GM23338 (cell line): Measurements from ENCODE around the gene PITHD1. TPM values are rescaled to one million over a fixed set of nuclear protein-coding genes. Genes with fewer than 3 reads are reported as not detected.

Experiments used
- ATAC-seq: fragments of 200-7000 bp; cut with Tn5 transposase; 3 replicates; pipeline ENCODE4 v1.9.1; 2020
- DNase-seq: peaks from one replicate; pipeline ENCODE4 v3.0.0-alpha.2; 2015; ENCODE audit warnings: low spot score
- H2AFZ ChIP-seq: fragments of 200-600 bp; sonication (generic); 2 replicates; pipeline ENCODE4 v1.8.0; 2016; ENCODE audit warnings: antibody characterized with exemption, mild to moderate bottlenecking, moderate library complexity
- H3F3A ChIP-seq: fragments of 200-600 bp; sonication (generic); replicated peaks from 2 replicates; pipeline ENCODE4 v1.8.0; 2017; ENCODE audit warnings: antibody characterized with exemption, mixed run types, low read depth
- H3K27ac ChIP-seq: fragments of 200-600 bp; sonication (generic); 2 replicates; pipeline ENCODE4 v1.6.1; 2016; ENCODE audit warnings: low read depth
- H3K27me3 ChIP-seq: fragments of 200-600 bp; sonication (generic); 2 replicates; pipeline ENCODE4 v1.8.0; 2016; ENCODE audit warnings: mild to moderate bottlenecking, mixed run types, moderate library complexity; ENCODE audit not compliant: insufficient read depth
- H3K36me3 ChIP-seq: fragments of 200-600 bp; sonication (generic); 2 replicates; pipeline ENCODE4 v1.8.0; 2016; ENCODE audit warnings: mild to moderate bottlenecking; ENCODE audit not compliant: insufficient read depth
- H3K4me1 ChIP-seq: fragments of 200-600 bp; sonication (generic); 2 replicates; pipeline ENCODE4 v1.8.0; 2016; ENCODE audit warnings: mild to moderate bottlenecking, moderate library complexity; ENCODE audit not compliant: insufficient read depth
- H3K4me2 ChIP-seq: fragments of 200-600 bp; sonication (generic); 2 replicates; pipeline ENCODE4 v1.7.1; 2017; ENCODE audit warnings: mixed run types
- H3K4me3 ChIP-seq: fragments of 200-600 bp; sonication (generic); 2 replicates; pipeline ENCODE4 v1.6.1; 2016; ENCODE audit warnings: mixed run types
- H3K79me2 ChIP-seq: fragments of 200-600 bp; sonication (generic); replicated peaks from 2 replicates; pipeline ENCODE4 v1.8.0; 2017; ENCODE audit warnings: mild to moderate bottlenecking; ENCODE audit not compliant: insufficient read depth
- H3K9me2 ChIP-seq: fragments of 200-600 bp; sonication (generic); 2 replicates; pipeline ENCODE4 v1.8.0; 2017; ENCODE audit not compliant: insufficient read depth
- H4K20me1 ChIP-seq: fragments of 200-600 bp; sonication (generic); replicated peaks from 2 replicates; pipeline ENCODE4 v1.8.0; 2017; ENCODE audit warnings: mild to moderate bottlenecking; ENCODE audit not compliant: insufficient read depth
- H3K27ac Mint-ChIP-seq: 2 replicates; pipeline ENCODE4 v1.8.0; 2020; ENCODE audit warnings: inconsistent platforms, mild to moderate bottlenecking, moderate library complexity, mixed read lengths
- H3K27me3 Mint-ChIP-seq: 3 replicates; pipeline ENCODE4 v1.8.0; 2022; ENCODE audit warnings: low read depth, mild to moderate bottlenecking, moderate library complexity, mixed read lengths, inconsistent platforms; ENCODE audit not compliant: insufficient read depth, poor library complexity
- H3K36me3 Mint-ChIP-seq: 3 replicates; pipeline ENCODE4 v1.8.0; 2021; ENCODE audit warnings: low read depth, mild to moderate bottlenecking, inconsistent platforms, moderate library complexity, mixed read lengths
- H3K4me1 Mint-ChIP-seq: 3 replicates; pipeline ENCODE4 v1.8.0; 2020; ENCODE audit warnings: mild to moderate bottlenecking, inconsistent platforms, mixed read lengths
- H3K4me3 Mint-ChIP-seq: 3 replicates; pipeline ENCODE4 v1.8.0; 2021; ENCODE audit warnings: moderate library complexity, mild to moderate bottlenecking, inconsistent platforms, mixed read lengths
- H3K9me3 Mint-ChIP-seq: 3 replicates; pipeline ENCODE4 v1.8.0; 2020; ENCODE audit warnings: moderate library complexity, mild to moderate bottlenecking, inconsistent platforms, mixed read lengths
- CREB1 ChIP-seq: fragments of 250-450 bp; sonication (Bioruptor Pico); IDR thresholded peaks from 2 replicates; pipeline ENCODE4 v1.5.0; 2020; ENCODE audit warnings: low read depth, mild to moderate bottlenecking, moderate library complexity
- EZH2phosphoT487 ChIP-seq: fragments of 200-600 bp; sonication (generic); IDR thresholded peaks from one replicate; pipeline ENCODE4 v1.8.1; 2018; ENCODE audit warnings: antibody characterized with exemption; ENCODE audit not compliant: unreplicated experiment
- JUNB ChIP-seq: IDR thresholded peaks from one replicate; pipeline ENCODE4 v1.6.1; 2016; ENCODE audit warnings: antibody characterized with exemption; ENCODE audit not compliant: unreplicated experiment
- NANOG ChIP-seq: IDR thresholded peaks from 2 replicates; pipeline ENCODE4 v1.6.1; 2016; ENCODE audit warnings: antibody characterized with exemption, borderline replicate concordance
- POLR2AphosphoS5 ChIP-seq: IDR thresholded peaks from 2 replicates; pipeline ENCODE4 v1.6.1; 2016; ENCODE audit warnings: antibody characterized with exemption, low read depth
- REST ChIP-seq: IDR thresholded peaks from one replicate; pipeline ENCODE4 v1.6.1; 2018; ENCODE audit warnings: antibody characterized with exemption; ENCODE audit not compliant: unreplicated experiment
- STAT1 ChIP-seq: IDR thresholded peaks from one replicate; pipeline ENCODE4 v1.6.1; 2016; ENCODE audit warnings: antibody characterized with exemption; ENCODE audit not compliant: unreplicated experiment
- ZNF114 ChIP-seq: fragments of 250-450 bp; sonication (Bioruptor Pico); IDR thresholded peaks from 2 replicates; pipeline ENCODE4 v1.5.0; 2020; ENCODE audit warnings: mild to moderate bottlenecking, moderate library complexity
- polyA plus RNA-seq: library from polyadenylated mRNA; unstranded; fragments of >200 nt; fragmentation: Nextera tagmentation; extraction: Ambion mirVana; gene quantifications from 2 replicates; pipeline ENCODE4 v1.2.1, GENCODE V29; 2016
- total RNA-seq: library from RNA; depleted of rRNA; stranded (reverse); fragments of >200 nt; shearing (Covaris generic); gene quantifications from 2 replicates; pipeline ENCODE4 v1.2.3, GENCODE V29; 2014
- TF ChIP-seq, protein P1 (sequence below), 2 experiments: fragments of 200-600 bp in 1 of 2; sonication (generic) in 1 of 2; conservative IDR thresholded peaks; 2 replicates each; pipeline versions ENCODE4 v1.5.1 to v1.6.1; 2016 to 2017; ENCODE audit warnings: antibody characterized with exemption in 2 of 2, low read depth in 2 of 2, mild to moderate bottlenecking in 2 of 2, moderate library complexity in 1 of 2
- TF ChIP-seq, protein P2 (sequence below): fragments of 250-450 bp; sonication (Bioruptor Pico); IDR thresholded peaks from 2 replicates; pipeline ENCODE4 v1.5.0; 2020; ENCODE audit warnings: mild to moderate bottlenecking, moderate library complexity

The PITHD1 gene
- total and polyA plus RNA-seq, 2 experiments from 2014 or later, result 52.9 to 99.0 TPM

DNA sequence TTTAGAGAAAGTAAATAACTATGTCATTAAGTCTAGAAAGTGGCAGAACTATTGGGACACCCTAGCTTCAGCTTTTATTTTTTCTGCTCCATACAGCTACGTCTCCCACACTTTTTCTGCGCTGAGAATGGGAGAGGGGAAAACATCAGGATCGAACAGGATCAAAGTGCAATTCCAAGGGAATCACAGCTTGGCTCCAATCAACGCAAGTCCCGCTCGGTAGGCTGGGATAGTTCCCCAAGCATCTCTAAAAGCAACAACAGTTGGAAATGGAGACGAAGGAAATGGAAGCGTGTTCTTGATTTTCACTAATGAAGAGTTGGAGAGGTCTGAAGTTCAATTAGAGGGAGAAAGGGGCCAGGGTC lies 46.5 kb downstream of the PITHD1 start (continued):
- TF ChIP-seq, protein P1, sequence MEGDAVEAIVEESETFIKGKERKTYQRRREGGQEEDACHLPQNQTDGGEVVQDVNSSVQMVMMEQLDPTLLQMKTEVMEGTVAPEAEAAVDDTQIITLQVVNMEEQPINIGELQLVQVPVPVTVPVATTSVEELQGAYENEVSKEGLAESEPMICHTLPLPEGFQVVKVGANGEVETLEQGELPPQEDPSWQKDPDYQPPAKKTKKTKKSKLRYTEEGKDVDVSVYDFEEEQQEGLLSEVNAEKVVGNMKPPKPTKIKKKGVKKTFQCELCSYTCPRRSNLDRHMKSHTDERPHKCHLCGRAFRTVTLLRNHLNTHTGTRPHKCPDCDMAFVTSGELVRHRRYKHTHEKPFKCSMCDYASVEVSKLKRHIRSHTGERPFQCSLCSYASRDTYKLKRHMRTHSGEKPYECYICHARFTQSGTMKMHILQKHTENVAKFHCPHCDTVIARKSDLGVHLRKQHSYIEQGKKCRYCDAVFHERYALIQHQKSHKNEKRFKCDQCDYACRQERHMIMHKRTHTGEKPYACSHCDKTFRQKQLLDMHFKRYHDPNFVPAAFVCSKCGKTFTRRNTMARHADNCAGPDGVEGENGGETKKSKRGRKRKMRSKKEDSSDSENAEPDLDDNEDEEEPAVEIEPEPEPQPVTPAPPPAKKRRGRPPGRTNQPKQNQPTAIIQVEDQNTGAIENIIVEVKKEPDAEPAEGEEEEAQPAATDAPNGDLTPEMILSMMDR (conservative IDR thresholded peaks at IDR 0.05; ENCODE audit: low read depth in 2 of 2), result no peak
- TF ChIP-seq CREB1 (CRISPR knock-in tag), result no peak
- TF ChIP-seq NANOG, result no peak
- TF ChIP-seq, protein P2, sequence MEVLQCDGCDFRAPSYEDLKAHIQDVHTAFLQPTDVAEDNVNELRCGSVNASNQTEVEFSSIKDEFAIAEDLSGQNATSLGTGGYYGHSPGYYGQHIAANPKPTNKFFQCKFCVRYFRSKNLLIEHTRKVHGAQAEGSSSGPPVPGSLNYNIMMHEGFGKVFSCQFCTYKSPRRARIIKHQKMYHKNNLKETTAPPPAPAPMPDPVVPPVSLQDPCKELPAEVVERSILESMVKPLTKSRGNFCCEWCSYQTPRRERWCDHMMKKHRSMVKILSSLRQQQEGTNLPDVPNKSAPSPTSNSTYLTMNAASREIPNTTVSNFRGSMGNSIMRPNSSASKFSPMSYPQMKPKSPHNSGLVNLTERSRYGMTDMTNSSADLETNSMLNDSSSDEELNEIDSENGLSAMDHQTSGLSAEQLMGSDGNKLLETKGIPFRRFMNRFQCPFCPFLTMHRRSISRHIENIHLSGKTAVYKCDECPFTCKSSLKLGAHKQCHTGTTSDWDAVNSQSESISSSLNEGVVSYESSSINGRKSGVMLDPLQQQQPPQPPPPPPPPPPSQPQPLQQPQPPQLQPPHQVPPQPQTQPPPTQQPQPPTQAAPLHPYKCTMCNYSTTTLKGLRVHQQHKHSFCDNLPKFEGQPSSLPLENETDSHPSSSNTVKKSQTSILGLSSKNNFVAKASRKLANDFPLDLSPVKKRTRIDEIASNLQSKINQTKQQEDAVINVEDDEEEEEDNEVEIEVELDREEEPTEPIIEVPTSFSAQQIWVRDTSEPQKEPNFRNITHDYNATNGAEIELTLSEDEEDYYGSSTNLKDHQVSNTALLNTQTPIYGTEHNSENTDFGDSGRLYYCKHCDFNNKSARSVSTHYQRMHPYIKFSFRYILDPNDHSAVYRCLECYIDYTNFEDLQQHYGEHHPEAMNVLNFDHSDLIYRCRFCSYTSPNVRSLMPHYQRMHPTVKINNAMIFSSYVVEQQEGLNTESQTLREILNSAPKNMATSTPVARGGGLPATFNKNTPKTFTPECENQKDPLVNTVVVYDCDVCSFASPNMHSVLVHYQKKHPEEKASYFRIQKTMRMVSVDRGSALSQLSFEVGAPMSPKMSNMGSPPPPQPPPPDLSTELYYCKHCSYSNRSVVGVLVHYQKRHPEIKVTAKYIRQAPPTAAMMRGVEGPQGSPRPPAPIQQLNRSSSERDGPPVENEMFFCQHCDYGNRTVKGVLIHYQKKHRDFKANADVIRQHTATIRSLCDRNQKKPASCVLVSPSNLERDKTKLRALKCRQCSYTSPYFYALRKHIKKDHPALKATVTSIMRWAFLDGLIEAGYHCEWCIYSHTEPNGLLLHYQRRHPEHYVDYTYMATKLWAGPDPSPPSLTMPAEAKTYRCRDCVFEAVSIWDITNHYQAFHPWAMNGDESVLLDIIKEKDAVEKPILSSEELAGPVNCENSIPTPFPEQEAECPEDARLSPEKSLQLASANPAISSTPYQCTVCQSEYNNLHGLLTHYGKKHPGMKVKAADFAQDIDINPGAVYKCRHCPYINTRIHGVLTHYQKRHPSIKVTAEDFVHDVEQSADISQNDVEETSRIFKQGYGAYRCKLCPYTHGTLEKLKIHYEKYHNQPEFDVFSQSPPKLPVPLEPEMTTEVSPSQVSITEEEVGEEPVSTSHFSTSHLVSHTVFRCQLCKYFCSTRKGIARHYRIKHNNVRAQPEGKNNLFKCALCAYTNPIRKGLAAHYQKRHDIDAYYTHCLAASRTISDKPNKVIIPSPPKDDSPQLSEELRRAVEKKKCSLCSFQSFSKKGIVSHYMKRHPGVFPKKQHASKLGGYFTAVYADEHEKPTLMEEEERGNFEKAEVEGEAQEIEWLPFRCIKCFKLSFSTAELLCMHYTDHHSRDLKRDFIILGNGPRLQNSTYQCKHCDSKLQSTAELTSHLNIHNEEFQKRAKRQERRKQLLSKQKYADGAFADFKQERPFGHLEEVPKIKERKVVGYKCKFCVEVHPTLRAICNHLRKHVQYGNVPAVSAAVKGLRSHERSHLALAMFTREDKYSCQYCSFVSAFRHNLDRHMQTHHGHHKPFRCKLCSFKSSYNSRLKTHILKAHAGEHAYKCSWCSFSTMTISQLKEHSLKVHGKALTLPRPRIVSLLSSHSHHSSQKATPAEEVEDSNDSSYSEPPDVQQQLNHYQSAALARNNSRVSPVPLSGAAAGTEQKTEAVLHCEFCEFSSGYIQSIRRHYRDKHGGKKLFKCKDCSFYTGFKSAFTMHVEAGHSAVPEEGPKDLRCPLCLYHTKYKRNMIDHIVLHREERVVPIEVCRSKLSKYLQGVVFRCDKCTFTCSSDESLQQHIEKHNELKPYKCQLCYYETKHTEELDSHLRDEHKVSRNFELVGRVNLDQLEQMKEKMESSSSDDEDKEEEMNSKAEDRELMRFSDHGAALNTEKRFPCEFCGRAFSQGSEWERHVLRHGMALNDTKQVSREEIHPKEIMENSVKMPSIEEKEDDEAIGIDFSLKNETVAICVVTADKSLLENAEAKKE (CRISPR knock-in tag), result no peak

GRCh38 chr1:23825076-23825761 lies 47.0 kb downstream of the PITHD1 start, which contains the start of gene HMGCL:
TSS of gene HMGCL (minus strand) at chr1:23825429. CDS start at chr1:23825415, 14 bp downstream.
- H3K4me3 ChIP-seq, result peak within 1 kb of the TSS; percentile 98
- H2AFZ ChIP-seq, result peak within 1 kb of the TSS; percentile 96
- H3K79me2 ChIP-seq, result no peaks in the 10 kb centered on the region; the same call in 1 of the 2 replicates
- H3K36me3 ChIP-seq, result no peaks in the 10 kb centered on the region
- H3K27me3 ChIP-seq, result no peaks in the 10 kb centered on the region
- no peaks in the 10 kb centered on the region for H4K20me1 ChIP-seq
- DNase-seq, result peak; percentile 94
- Mint-ChIP-seq H3K4me1 (peaks cover 3% of the 10 kb centered on the region; the same call in 2 of the 3 replicates), H3K27me3 (peaks cover 14% of the 10 kb centered on the region), H3K27ac (peak within 1 kb of the TSS; percentile 92), H3K36me3 (no peaks in the 10 kb centered on the region), H3K4me3 (peak within 1 kb of the TSS; percentile 93), H3K9me3 (no peaks in the 10 kb centered on the region; the same call in 2 of the 3 replicates)
- H3K4me1 ChIP-seq, result peaks cover 7% of the 10 kb centered on the region
- no peaks in the 10 kb centered on the region for H3K9me2 ChIP-seq
- H3K4me2 ChIP-seq, result peak within 1 kb of the TSS; percentile 89
- H3F3A ChIP-seq, result 0 out of 2 replicates have a peak, but pooled peaks cover 6% of the 10 kb centered on the region
- ATAC-seq, result peak; percentile 94
- peak within 1 kb of the TSS; percentile 97 for H3K27ac ChIP-seq
- TF ChIP-seq EZH2phosphoT487 (no peak), POLR2AphosphoS5 (peak; percentile 88), STAT1 (no peak), REST (no peak), ZNF114 (no peak), JUNB (no peak)
